Upper lobe of left lung (tissue), 6 donors: ENCODE results near the gene MAD1L1. TPM values are rescaled to one million over a fixed set of nuclear protein-coding genes. Genes with fewer than 3 reads are reported as not detected.

Experiments
- ATAC-seq, 2 donors: fragments of 200-7000 bp; cut with Tn5 transposase; one replicate each; pipeline ENCODE4 v1.9.1; 2022; ENCODE audit warnings: mild to moderate bottlenecking in 2 of 2, moderate library complexity in 2 of 2; ENCODE audit not compliant: low FRiP score in 2 of 2
- DNase-seq, 2 donors: peaks; one replicate each; pipeline ENCODE4 v3.0.0-alpha.2; 2019 to 2020
- H3K27ac ChIP-seq, 4 donors: fragments of 200-600 bp; sonication (generic); one replicate each; pipeline ENCODE4 v1.5.1; 2016 to 2019
- H3K27me3 ChIP-seq, 4 donors: fragments of 200-600 bp; sonication (generic); one replicate each; pipeline ENCODE4 v1.5.1; 2017 to 2019
- H3K36me3 ChIP-seq, 4 donors: fragments of 200-600 bp; sonication (generic); one replicate each; pipeline ENCODE4 v1.5.1; 2016 to 2019
- H3K4me1 ChIP-seq, 4 donors: fragments of 200-600 bp; sonication (generic); one replicate each; pipeline ENCODE4 v1.5.1; 2018 to 2019
- H3K4me3 ChIP-seq, 4 donors: fragments of 200-600 bp; sonication (generic); one replicate each; pipeline ENCODE4 v1.5.1; 2017 to 2019; ENCODE audit warnings: mild to moderate bottlenecking in 2 of 4, moderate library complexity in 1 of 4
- H3K9me3 ChIP-seq, 4 donors: fragments of 200-600 bp; sonication (generic); one replicate each; pipeline ENCODE4 v1.5.1; 2018 to 2019
- EP300 ChIP-seq, 4 donors: sonication (generic); formaldehyde crosslinking; IDR thresholded peaks; one replicate each; pipeline ENCODE4 v1.5.1; 2017; ENCODE audit warnings: antibody characterized with exemption in 4 of 4, control low read depth in 2 of 4
- POLR2A ChIP-seq, 4 donors: fragments of 450-650 bp; IDR thresholded peaks; one replicate each; pipeline ENCODE4 v1.5.1; 2016 to 2017; ENCODE audit warnings: antibody characterized with exemption in 4 of 4, mild to moderate bottlenecking in 2 of 4
- POLR2AphosphoS5 ChIP-seq, 2 donors: sonication (generic); formaldehyde crosslinking; IDR thresholded peaks; one replicate each; pipeline ENCODE4 v1.5.1; 2017; ENCODE audit warnings: antibody characterized with exemption in 2 of 2
- WGBS, 2 donors: methylation state at CpG; one replicate each; pipeline ENCODE4 v1.1.5; 2017 to 2018; 5-methylcytosine and 5-hydroxymethylcytosine counted together
- total RNA-seq, 6 donors: library from RNA; depleted of rRNA in 4 of 6; stranded (reverse); fragments of >200 nt in 4 of 6; gene quantifications; one replicate each; pipeline versions ENCODE4 v1.1.0 to v1.2.1, GENCODE V29; 2016 to 2021
- TF ChIP-seq, protein P1 (sequence below), 6 experiments: fragments of 450-650 bp in 4 of 6; fragments of 200-600 bp in 2 of 6; sonication (generic) in 2 of 6; IDR thresholded peaks; one replicate each; pipeline ENCODE4 v1.5.1; 2016 to 2019; ENCODE audit warnings: antibody characterized with exemption in 6 of 6
- donor health status: DM: no; HTN: no; CAD: no; lungs with moderate emphysema.
- donor health status: DM: no; HTN: yes; CAD: no; lungs with severe emphysema.

The MAD1L1 gene
- total RNA-seq, 6 donors from 2014 or later: 40.6 to 364 (median 65.6) TPM

DNA sequence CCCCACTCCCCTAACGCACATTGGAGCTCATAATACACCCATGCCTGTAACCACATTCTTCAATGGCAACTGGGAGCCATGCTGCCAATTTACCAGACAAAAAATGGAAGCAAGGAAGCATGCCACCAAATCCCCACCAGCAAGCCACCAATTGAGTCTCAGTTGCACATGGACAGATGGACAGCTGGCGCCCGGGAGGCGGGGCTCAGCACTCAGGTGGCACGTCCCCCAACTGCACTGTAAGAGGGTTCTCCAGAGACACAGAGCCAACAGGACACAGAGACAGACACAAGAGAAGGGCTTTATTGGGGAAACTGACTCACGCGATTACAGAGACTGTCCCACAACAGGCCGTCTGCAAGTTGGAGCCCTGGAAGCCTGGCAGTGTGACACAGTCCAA is 2.5 kb downstream of the MAD1L1 start:
- Histone ChIP-seq H3K27me3 (no peaks in the 10 kb centered on the region), H3K36me3 (peaks cover 0 to 40% (median 26%) of the 10 kb centered on the region in 4 donors), H3K4me1 (peaks cover 20 to 35% (median 29%) of the 10 kb centered on the region in 4 donors), H3K27ac (no peak overlapping the region), H3K4me3 (no peak overlapping the region), H3K9me3 (no peaks in the 10 kb centered on the region)
- WGBS, 2 donors: 94 to 100% methylated on average over 3 to 8 of the region's 8 CpGs
- DNase-seq (peak in 1 of 2 donors; percentile 60), ATAC-seq (no peak)
- TF ChIP-seq POLR2A (IDR thresholded peaks at IDR 0.05): no peak
- TF ChIP-seq EP300 (IDR thresholded peaks at IDR 0.05): no peak
- TF ChIP-seq, protein P1, sequence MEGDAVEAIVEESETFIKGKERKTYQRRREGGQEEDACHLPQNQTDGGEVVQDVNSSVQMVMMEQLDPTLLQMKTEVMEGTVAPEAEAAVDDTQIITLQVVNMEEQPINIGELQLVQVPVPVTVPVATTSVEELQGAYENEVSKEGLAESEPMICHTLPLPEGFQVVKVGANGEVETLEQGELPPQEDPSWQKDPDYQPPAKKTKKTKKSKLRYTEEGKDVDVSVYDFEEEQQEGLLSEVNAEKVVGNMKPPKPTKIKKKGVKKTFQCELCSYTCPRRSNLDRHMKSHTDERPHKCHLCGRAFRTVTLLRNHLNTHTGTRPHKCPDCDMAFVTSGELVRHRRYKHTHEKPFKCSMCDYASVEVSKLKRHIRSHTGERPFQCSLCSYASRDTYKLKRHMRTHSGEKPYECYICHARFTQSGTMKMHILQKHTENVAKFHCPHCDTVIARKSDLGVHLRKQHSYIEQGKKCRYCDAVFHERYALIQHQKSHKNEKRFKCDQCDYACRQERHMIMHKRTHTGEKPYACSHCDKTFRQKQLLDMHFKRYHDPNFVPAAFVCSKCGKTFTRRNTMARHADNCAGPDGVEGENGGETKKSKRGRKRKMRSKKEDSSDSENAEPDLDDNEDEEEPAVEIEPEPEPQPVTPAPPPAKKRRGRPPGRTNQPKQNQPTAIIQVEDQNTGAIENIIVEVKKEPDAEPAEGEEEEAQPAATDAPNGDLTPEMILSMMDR (IDR thresholded peaks at IDR 0.05): no peak
- TF ChIP-seq POLR2AphosphoS5 (IDR thresholded peaks at IDR 0.05): no peak

DNA sequence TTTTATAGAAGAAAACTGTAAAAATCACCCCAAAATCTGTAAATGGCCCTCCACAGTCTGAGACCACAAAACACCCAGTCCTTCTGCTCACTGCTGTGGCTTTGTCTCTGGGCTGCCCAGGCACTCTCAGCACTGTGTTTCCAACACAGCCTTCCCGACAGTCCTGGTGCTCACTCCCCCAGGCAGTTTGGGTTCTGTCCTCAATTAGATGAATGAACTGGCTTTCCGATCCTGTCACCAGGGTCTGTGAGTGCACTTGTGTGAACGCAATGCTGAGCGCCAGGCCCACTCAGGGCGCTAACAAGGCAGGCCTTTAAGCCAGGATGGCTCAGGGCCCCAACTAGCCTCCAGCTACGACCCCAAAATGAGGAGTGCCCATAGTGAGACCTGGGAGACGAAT is 3.3 kb downstream of the MAD1L1 start:
- no peak overlapping the region for H3K27ac ChIP-seq
- ATAC-seq (no peak), DNase-seq (no peak)
- H3K36me3 ChIP-seq: peaks cover 0 to 39% (median 21%) of the 10 kb centered on the region in 4 donors
- H3K4me3 ChIP-seq: no peak overlapping the region
- peaks cover 20 to 39% (median 31%) of the 10 kb centered on the region in 4 donors for H3K4me1 ChIP-seq
- TF ChIP-seq, protein P1 (IDR thresholded peaks at IDR 0.05): no peak
- TF ChIP-seq EP300 (IDR thresholded peaks at IDR 0.05) (no peak), POLR2AphosphoS5 (IDR thresholded peaks at IDR 0.05) (no peak), POLR2A (IDR thresholded peaks at IDR 0.05) (no peak)
- H3K27me3 ChIP-seq: no peaks in the 10 kb centered on the region
- WGBS, 2 donors: 99 to 100% methylated on average over 4 to 7 of the region's 7 CpGs
- H3K9me3 ChIP-seq: no peaks in the 10 kb centered on the region

DNA sequence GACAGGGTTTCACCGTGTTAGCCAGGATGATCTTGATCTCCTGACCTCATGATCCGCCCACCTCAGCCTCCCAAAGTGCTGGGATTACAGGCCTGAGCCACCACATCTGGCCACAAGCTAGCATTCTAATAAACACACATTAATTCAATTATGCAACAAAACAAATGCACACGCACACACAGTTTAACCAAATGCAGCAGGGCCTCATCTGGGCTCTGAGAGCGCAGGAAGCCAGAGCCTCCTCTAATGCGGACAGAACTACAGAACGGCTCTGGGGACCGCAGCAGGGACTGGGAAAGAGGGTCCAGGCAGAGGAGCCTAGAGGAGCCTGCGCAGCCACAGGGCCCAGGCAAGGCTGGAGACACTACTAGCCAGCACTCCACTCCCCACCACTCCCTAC is 3.8 kb downstream of the MAD1L1 start:
- no peaks in the 10 kb centered on the region for H3K27me3 ChIP-seq
- H3K36me3 ChIP-seq: peaks cover 0 to 41% (median 20%) of the 10 kb centered on the region in 4 donors
- H3K4me1 ChIP-seq: peaks cover 20 to 43% (median 31%) of the 10 kb centered on the region in 4 donors
- TF ChIP-seq POLR2AphosphoS5 (IDR thresholded peaks at IDR 0.05): no peak
- no peak for TF ChIP-seq POLR2A (IDR thresholded peaks at IDR 0.05)
- TF ChIP-seq, protein P1 (IDR thresholded peaks at IDR 0.05): no peak
- no peak for TF ChIP-seq EP300 (IDR thresholded peaks at IDR 0.05)
- no peak for ATAC-seq
- DNase-seq: no peak
- no peak overlapping the region for H3K27ac ChIP-seq
- no peaks in the 10 kb centered on the region for H3K9me3 ChIP-seq
- no peak overlapping the region for H3K4me3 ChIP-seq
- WGBS, 2 donors: 88 to 89% methylated on average over 6 to 8 of the region's 8 CpGs

DNA sequence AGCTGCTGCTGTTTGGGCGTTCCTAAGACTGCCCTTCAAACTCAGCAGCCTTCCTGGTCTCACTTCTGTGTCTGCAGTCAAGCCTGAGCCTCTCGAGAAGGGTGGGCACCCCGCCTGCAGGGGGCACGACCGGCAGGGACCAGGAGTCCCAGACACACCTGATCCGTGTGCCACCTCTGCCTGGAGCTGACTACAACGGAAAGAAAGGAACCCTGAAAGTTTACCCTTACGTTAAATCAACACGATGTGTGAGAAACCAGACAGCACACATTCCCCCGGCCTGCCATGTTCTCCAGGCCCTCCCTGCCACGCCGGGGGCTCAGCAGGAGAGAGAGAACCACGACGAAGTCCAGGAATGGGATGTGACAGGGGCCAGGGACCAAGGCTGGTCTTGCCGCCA is 5.0 kb downstream of the MAD1L1 start:
- no peak for TF ChIP-seq POLR2A (IDR thresholded peaks at IDR 0.05)
- TF ChIP-seq, protein P1 (IDR thresholded peaks at IDR 0.05): no peak
- TF ChIP-seq POLR2AphosphoS5 (IDR thresholded peaks at IDR 0.05): no peak
- no peak for TF ChIP-seq EP300 (IDR thresholded peaks at IDR 0.05)
- peaks cover 0 to 51% (median 29%) of the 10 kb centered on the region in 4 donors for H3K36me3 ChIP-seq
- no peaks in the 10 kb centered on the region for H3K9me3 ChIP-seq
- ATAC-seq: no peak
- no peaks in the 10 kb centered on the region for H3K27me3 ChIP-seq
- H3K27ac ChIP-seq: no peak overlapping the region
- WGBS, 2 donors: 89 to 95% methylated on average over 11 of the region's 15 CpGs
- H3K4me3 ChIP-seq: no peak overlapping the region
- H3K4me1 ChIP-seq: peaks cover 13 to 33% (median 24%) of the 10 kb centered on the region in 4 donors
- peak in 1 of 2 donors; percentile 62 for DNase-seq

DNA sequence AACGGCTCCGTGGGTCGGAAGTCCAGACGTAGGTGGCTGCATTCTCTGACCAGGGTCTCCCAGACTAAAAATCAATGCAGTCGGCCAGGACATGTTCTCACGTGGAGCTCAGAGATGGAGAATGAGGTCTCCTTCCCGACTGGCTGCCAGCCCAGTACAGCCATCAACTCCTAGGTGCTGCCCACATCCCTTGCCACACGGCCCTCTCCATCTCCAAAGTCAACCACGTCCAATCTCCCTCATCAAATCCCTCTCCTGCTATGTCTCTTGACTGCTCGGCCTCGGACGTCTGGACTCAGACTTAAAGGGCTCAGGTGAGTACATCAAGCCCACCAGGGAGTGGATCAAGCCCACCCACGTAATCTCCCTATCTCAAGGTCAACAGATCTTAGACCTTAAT is 6.9 kb downstream of the MAD1L1 start:
- ATAC-seq (no peak), DNase-seq (no peak)
- Histone ChIP-seq H3K27ac (peak overlapping the region; percentile 39 to 83 (median 65)), H3K9me3 (no peaks in the 10 kb centered on the region), H3K4me3 (no peak overlapping the region), H3K36me3 (peaks cover 6 to 70% (median 47%) of the 10 kb centered on the region in 4 donors), H3K4me1 (peaks cover 0 to 21% (median 9%) of the 10 kb centered on the region in 4 donors), H3K27me3 (no peaks in the 10 kb centered on the region)
- 93 to 98% methylated on average over 12 to 13 of the region's 13 CpGs for WGBS, 2 donors
- TF ChIP-seq EP300 (IDR thresholded peaks at IDR 0.05) (no peak), POLR2A (IDR thresholded peaks at IDR 0.05) (no peak), POLR2AphosphoS5 (IDR thresholded peaks at IDR 0.05) (no peak)
- TF ChIP-seq, protein P1 (IDR thresholded peaks at IDR 0.05): no peak
